ENCODE measurements around the gene ENTPD6. TPM values are rescaled to one million over a fixed set of nuclear protein-coding genes. Genes with fewer than 3 reads are reported as not detected.

ENTPD6 gene
- total RNA-seq, 8 experiments from 2014 or later = 37.7 to 58.2 (median 53.1) TPM

DNA sequence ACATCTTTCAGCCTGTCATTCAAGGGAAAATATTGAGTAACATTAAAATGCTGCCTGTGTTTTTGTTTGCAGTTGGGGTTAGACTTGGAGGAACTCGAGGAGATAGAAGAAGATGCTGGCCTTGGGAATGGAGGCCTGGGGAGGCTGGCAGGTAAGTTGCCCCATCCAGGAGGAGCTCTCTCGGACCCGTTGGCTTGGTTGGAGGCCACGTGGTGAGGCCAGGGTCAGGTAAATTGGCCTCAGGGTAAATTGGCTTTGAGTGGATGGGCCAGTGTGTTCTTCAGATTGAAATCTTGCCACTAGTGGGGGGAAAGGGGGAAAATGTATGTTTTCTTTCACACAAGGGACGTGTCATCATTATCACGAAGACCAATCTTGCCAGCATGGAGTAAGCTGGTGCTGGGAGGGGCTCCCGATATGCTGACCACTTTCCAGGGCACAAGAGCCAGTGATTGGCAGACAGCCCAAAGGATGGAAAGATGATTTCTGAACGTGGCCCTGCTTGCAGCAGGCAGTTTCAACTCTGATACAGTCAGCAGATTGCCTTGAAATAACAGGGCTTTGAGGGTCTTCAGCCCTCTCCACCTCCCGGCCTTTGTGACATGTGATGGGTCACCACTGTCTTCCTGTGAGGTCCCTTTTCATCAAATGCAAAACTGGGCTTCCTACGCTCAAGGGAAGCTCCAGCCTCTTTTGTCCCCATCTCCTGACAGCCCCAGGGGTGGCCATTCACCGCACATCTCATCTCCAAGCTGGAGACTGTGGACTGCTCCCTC, 73.7 kb downstream of the ENTPD6 start:
- no peak overlapping the region for H3K27ac ChIP-seq
- 39 to 100% (median 86%) methylated on average over 1 to 7 of the region's 11 CpGs; no CpG with 5 or more reads in 2 of the 10 experiments for WGBS, 10 experiments
- in situ Hi-C loops (cut with MboI; ENCODE audit: low pct_unique_long_range_greater_than_20kb in 2 of 9, low sequenced_read_pairs in 9 of 9, unreplicated experiment in 9 of 9) = loop anchor here in 1 of 9 experiments (25.0 kb wide), 1 partner anchor 168 kb away; no protein-coding TSS in a partner anchor
- no peak overlapping the region for H3K4me3 ChIP-seq
- no peak for ATAC-seq (replicated peaks in 6 of 8)
- H3K4me1 ChIP-seq (replicated peaks in 1 of 2) = no peaks in the 10 kb centered on the region

DNA sequence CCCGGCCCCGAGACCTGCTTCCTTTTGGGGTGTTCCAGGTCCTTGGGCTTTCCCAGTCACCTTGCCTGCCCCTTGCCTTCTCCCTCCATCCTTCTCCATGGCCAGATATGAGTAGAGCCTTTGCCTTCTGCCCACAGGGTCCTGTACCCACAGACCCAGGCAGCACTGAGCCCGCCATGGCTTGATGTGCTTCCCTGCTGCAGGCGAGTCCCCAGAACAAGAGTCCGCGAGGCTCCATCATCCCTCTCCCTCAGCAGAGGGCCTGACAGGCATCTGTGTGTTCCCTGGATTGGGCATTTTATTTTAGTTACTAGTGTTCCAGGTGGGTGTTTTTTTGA, 74.3 kb downstream of the ENTPD6 start:
- no peak overlapping the region for H3K27ac ChIP-seq
- H3K4me3 ChIP-seq = no peak overlapping the region
- in situ Hi-C loops (cut with MboI; ENCODE audit: low pct_unique_long_range_greater_than_20kb in 2 of 9, low sequenced_read_pairs in 9 of 9, unreplicated experiment in 9 of 9) = loop anchor here in 1 of 9 experiments (25.0 kb wide), 1 partner anchor 167 kb away; no protein-coding TSS in a partner anchor
- 75 to 100% (median 95%) methylated on average over 1 to 4 of the region's 6 CpGs; no CpG with 5 or more reads in 2 of the 10 experiments for WGBS, 10 experiments
- H3K4me1 ChIP-seq (replicated peaks in 1 of 2) = no peaks in the 10 kb centered on the region
- ATAC-seq (replicated peaks in 6 of 8) = no peak

DNA sequence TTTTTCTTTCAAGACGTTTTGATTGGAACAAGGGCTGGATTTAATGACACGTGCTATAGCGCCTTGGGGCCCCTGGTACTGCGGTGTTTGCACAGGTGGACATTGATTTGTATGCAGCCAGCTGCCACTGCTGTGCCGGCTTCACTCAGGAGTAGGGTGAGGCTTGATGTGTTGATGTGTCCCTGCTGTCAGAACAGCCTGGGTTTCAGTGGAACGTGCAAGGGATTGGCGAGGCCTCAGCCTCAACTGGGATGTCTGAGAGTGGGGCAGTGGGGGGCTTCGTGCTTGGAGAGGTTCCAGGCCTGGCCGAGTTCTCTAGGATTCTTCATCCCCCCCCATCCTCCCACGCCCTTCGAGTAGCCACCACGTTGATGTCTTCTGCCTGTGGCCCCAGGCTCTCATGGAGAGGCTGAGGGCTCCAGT, 75.3 kb downstream of the ENTPD6 start:
- Histone ChIP-seq H3K4me3 (no peak overlapping the region), H3K4me1 (replicated peaks in 1 of 2) (no peaks in the 10 kb centered on the region), H3K27ac (no peak overlapping the region)
- peak in 1 of 8 experiments; percentile 41 for ATAC-seq (replicated peaks in 6 of 8)
- in situ Hi-C loops (cut with MboI; ENCODE audit: low pct_unique_long_range_greater_than_20kb in 2 of 9, low sequenced_read_pairs in 9 of 9, unreplicated experiment in 9 of 9) = loop anchor here in 1 of 9 experiments (25.0 kb wide), 1 partner anchor 166 kb away; no protein-coding TSS in a partner anchor
- 71 to 100% (median 93%) methylated on average over 1 to 11 of the region's 12 CpGs; no CpG with 5 or more reads in 3 of the 10 experiments for WGBS, 10 experiments

DNA sequence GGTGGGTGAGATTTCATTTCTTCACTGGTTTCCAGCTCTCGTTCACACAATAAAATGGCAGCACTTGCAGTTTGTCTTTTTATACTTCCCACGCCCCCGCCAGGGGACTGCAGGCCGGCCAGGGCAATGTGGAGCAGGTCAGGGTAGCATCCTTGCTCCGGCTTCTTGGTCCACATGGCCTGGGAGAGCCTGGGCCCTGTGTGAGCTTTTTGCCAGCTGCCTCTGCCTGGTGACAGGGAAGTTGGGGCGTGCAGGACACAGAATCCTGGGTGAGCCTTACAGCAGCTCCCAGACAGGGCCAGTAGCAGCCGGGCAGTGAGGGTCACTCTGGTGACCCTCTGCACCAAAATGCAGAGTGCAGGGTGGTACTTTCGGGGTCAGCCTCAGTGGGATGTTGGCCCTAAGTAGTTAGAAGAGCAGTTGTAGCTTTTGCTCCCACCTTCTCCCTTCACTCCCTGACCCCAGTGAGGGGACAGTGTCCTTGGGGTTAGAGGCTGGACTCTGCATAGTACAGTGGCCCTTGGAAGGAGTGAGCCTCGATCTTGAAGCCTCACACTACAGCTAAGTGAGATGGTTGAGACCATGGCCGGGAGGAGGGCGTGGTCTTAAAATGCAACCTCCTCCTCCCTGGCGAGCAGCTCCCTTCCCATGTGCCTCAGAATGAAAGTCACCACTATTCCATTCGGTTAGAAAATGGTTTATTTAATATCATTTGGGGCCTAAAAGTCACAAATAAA, 76.1 kb downstream of the ENTPD6 start:
- Histone ChIP-seq H3K4me3 (no peak overlapping the region), H3K27ac (no peak overlapping the region), H3K4me1 (replicated peaks in 1 of 2) (no peaks in the 10 kb centered on the region)
- WGBS, 10 experiments = 25 to 100% (median 88%) methylated on average over 1 to 8 of the region's 13 CpGs; no CpG with 5 or more reads in 1 of the 10 experiments
- ATAC-seq (replicated peaks in 6 of 8) = peak in 2 of 8 experiments; percentile 26 to 38
- in situ Hi-C loops (cut with MboI; ENCODE audit: low pct_unique_long_range_greater_than_20kb in 2 of 9, low sequenced_read_pairs in 9 of 9, unreplicated experiment in 9 of 9) = loop anchor here in 1 of 9 experiments (25.0 kb wide), 1 partner anchor 166 kb away; no protein-coding TSS in a partner anchor

DNA sequence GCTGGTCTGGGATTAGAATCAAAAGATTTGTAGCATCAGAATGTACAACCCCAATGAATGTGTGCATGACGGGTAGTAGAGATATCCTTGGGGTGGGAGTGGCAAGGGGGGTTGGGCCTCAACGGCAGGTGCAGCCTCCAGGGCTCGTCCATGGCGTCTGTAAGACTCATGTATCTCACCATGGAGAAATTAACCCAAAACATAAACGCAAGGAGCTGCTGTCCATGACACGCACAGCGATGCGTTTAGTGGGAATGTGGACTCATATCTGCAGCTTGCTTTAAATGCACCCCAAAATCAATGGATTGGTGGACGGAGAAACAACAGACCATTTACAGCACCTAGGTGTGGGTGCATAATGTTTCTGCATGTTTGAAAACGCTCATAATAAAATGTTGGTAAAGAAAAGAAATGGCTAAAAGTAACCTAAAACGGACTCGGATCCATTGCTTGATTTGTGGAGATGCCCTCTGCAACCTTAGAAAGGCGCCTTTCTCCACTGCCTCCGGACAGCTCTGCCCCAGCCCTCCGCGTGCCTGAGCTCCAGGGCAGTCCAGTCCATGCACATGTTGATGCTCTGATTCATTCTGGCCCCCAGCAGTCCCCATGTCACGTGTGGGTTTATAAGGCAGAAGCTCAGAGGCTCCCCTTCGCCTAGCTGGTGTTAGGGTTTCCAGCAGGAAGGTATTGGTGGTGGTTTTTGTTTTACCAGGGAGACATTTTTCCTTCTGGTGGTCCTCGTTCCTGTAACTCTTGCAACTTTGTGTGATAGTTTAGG, 76.9 kb downstream of the ENTPD6 start:
- ATAC-seq (replicated peaks in 6 of 8) = peak in 1 of 8 experiments; percentile 72
- no peaks in the 10 kb centered on the region for H3K4me1 ChIP-seq (replicated peaks in 1 of 2)
- in situ Hi-C loops (cut with MboI; ENCODE audit: low pct_unique_long_range_greater_than_20kb in 2 of 9, low sequenced_read_pairs in 9 of 9, unreplicated experiment in 9 of 9) = loop anchor here in 1 of 9 experiments (25.0 kb wide), 1 partner anchor 165 kb away; no protein-coding TSS in a partner anchor
- whole genome bisulfite sequencing, 10 experiments = 70 to 91% (median 85%) methylated on average over 2 to 19 of the region's 19 CpGs; no CpG with 5 or more reads in 4 of the 10 experiments
- no peak overlapping the region for H3K27ac ChIP-seq
- no peak overlapping the region for H3K4me3 ChIP-seq

DNA sequence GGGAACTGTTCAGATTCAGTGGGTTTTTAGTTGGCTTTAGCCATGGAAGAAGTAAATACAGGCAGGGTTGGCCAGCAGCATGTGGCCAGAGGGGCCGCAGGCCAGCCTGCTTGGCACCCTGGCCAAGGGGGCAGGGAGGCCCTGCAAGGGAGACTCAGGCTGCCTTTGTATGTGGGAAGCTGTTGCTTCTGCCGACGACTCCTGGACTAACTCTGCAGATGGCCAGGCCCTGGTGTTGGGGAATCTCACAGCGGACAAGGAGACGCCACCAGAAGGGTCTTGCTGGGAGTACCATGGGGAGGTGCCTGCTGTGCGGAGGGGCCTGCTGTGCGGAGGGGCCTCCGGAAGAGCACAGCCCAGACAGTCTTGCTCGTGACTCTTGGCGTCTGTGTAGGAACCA, 77.5 kb downstream of the ENTPD6 start:
- H3K4me1 ChIP-seq (replicated peaks in 1 of 2) = no peaks in the 10 kb centered on the region
- ATAC-seq (replicated peaks in 6 of 8) = peak in 1 of 8 experiments; percentile 18
- no peak overlapping the region for H3K27ac ChIP-seq
- H3K4me3 ChIP-seq = no peak overlapping the region
- in situ Hi-C loops (cut with MboI; ENCODE audit: low pct_unique_long_range_greater_than_20kb in 2 of 9, low sequenced_read_pairs in 9 of 9, unreplicated experiment in 9 of 9) = loop anchor here in 1 of 9 experiments (25.0 kb wide), 1 partner anchor 164 kb away; no protein-coding TSS in a partner anchor
- WGBS, 10 experiments = 29 to 100% (median 88%) methylated on average over 1 to 7 of the region's 10 CpGs; no CpG with 5 or more reads in 5 of the 10 experiments

DNA sequence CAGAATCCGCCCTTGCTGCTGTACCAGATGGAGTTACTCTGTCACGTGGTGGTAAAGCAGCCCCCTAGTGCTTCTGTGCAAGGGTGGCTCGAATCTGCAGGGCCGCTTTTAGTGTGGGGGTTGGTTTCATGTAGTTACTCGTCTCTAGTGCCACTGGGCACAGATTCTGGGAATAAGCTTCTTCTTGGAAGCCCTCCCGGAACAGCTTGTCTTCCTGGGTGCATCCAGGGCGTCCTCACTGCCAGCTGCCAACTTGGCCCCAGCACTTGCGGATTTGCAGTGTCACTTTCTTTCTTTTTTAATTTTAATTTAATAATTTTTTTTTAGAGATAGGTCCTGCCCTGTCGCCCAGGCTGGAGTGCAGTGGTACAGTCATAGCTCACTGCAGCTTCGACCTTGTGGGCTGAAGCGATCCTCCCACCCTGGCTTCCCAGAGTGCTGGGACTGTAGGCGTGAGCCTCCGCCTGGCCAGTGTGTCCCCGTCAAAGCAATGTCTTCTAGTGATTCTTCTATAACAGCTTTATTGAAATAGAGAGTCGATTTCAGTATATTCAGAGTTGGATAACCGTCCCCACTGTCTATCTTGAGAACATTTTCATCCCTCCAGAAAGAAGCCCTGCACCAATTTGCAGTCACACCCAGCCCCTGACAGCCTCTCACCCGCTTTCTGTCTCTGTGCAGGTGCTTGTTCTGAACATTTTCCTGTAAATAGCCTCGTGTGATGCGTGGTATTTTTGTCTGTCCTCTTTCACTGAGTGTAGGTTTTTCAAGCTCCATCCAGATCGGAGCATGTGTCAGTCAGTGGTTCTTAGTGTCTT, 78.2 kb downstream of the ENTPD6 start:
- WGBS, 10 experiments = 59 to 100% (median 91%) methylated on average over 2 to 13 of the region's 20 CpGs
- in situ Hi-C loops (cut with MboI; ENCODE audit: low pct_unique_long_range_greater_than_20kb in 2 of 9, low sequenced_read_pairs in 9 of 9, unreplicated experiment in 9 of 9) = loop anchor here in 1 of 9 experiments (25.0 kb wide), 1 partner anchor 164 kb away; no protein-coding TSS in a partner anchor
- no peak for ATAC-seq (replicated peaks in 6 of 8)
- Histone ChIP-seq H3K4me1 (replicated peaks in 1 of 2) (no peaks in the 10 kb centered on the region), H3K27ac (no peak overlapping the region), H3K4me3 (no peak overlapping the region)

DNA sequence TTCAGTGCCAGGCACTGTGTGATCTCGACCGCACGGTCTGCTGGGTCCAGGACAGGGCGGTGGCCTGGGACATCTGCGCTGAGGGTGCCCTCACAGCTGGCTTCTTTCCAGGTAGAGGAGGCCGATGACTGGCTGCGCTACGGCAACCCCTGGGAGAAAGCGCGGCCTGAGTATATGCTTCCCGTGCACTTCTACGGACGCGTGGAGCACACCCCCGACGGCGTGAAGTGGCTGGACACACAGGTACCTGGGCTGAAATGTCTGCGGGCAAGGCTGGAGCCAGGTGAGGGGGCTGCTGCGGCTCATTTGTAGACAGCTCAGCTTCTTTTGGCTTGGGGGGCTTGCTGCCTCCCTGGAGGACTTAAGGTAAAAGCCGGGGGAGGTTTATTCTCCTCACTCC, 79.0 kb downstream of the ENTPD6 start:
- no peaks in the 10 kb centered on the region for H3K4me1 ChIP-seq (replicated peaks in 1 of 2)
- 73 to 100% (median 100%) methylated on average over 1 to 5 of the region's 20 CpGs; no CpG with 5 or more reads in 5 of the 10 experiments for WGBS, 10 experiments
- H3K27ac ChIP-seq = no peak overlapping the region
- in situ Hi-C loops (cut with MboI; ENCODE audit: low pct_unique_long_range_greater_than_20kb in 2 of 9, low sequenced_read_pairs in 9 of 9, unreplicated experiment in 9 of 9) = loop anchor here in 1 of 9 experiments (25.0 kb wide), 1 partner anchor 163 kb away; no protein-coding TSS in a partner anchor
- H3K4me3 ChIP-seq = no peak overlapping the region
- ATAC-seq (replicated peaks in 6 of 8) = no peak

DNA sequence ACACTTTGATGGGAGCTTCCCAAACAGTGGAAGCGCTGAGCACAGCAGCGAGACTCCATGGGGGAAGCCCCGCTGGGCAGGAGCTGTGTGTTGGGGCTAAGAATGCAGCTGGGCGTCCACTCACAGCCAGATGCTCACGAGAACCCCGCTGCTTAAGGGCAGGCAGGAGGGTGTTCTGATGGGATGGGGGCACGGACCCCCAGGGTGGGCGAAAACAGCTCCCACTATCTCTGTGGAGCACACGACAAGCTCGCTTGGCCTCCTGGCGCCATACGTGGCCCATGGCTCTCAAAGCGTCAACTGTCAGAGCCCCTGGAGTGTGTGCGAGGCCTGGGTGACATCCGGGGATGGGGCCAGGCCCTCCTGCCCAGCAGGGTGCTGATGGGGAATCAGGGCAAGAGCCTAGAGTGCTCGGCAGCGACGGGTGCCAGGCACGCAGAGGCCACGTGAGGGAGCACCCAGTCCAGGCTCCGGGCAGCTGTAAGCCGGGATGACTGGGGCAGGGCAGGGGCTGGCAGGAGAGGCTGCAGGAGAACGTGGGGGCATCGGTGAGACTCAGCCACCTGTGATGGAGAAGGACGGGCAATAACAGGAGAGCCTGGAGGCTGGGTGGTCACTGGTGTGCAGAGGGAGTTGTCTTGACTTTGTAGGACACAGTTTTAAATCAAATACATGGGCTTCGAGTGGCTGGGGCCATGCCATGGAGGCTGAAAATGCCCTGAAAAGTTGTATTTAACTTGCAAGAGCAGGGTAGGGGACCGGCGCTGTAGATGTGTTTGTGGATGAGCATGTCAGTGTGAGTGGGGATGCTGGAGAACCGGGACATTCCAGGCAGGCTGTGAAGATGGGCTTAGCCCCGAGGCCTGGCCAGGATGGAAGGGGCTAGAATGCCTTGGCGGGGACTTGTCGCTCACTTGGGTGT, 79.6 kb downstream of the ENTPD6 start:
- no peak overlapping the region for H3K27ac ChIP-seq
- WGBS, 10 experiments = 77 to 100% (median 90%) methylated on average over 2 to 6 of the region's 32 CpGs; no CpG with 5 or more reads in 4 of the 10 experiments
- ATAC-seq (replicated peaks in 6 of 8) = no peak
- no peak overlapping the region for H3K4me3 ChIP-seq
- no peaks in the 10 kb centered on the region for H3K4me1 ChIP-seq (replicated peaks in 1 of 2)
- in situ Hi-C loops (cut with MboI; ENCODE audit: low pct_unique_long_range_greater_than_20kb in 2 of 9, low sequenced_read_pairs in 9 of 9, unreplicated experiment in 9 of 9) = loop anchor here in 2 of 9 experiments (25.0 kb wide), 2 partner anchors 112 to 162 kb away; partner anchors contain the start of gene ABHD12 (in 1 of the 2)

DNA sequence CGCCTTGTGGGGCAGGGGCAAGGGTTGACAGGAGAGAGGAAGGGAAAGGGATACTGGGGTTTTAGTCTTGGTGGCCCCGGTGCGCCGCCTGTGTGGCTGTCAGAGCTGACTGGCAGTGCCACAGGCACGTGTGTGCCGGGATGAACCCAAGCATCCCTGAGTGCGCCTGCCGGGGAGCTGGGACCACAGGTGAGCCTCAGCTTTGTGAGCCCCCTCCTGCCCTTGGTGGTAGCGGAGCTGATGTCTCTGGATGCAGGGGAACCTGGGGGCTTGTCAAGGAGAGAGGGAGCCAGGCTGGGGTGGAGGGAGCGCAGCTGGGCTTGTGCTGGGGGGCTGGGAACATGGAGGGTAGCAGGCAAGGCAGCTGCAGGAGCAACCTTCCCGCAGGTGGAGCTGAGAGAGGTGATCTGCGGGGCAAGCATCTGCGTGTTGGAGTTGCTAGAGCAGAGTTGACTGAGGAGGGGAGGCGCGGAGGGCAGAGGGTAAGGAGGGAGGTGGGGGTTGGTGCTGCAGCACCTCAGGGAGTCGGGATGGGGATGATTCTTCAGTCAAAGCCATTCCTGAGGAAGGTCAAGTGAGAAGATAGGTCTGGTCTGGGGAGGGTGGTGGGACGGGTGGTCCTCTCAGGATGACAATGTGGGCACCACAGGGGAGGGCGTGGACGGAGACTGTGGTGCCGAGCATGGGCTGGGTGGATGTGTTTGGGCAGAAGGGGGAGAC, 80.5 kb downstream of the ENTPD6 start:
- in situ Hi-C loops (cut with MboI; ENCODE audit: low pct_unique_long_range_greater_than_20kb in 2 of 9, low sequenced_read_pairs in 9 of 9, unreplicated experiment in 9 of 9) = loop anchor here in 1 of 9 experiments (25.0 kb wide), 1 partner anchor 111 kb away; the partner anchor contains the start of gene ABHD12

More for the DNA sequence above, 80.5 kb downstream of the ENTPD6 start:
- Histone ChIP-seq H3K4me3 (no peak overlapping the region), H3K27ac (no peak overlapping the region), H3K4me1 (replicated peaks in 1 of 2) (no peaks in the 10 kb centered on the region)
- 100% methylated on average over 1 to 2 of the region's 20 CpGs; no CpG with 5 or more reads in 7 of the 10 experiments for WGBS, 10 experiments
- no peak for ATAC-seq (replicated peaks in 6 of 8)

Measured in motor neuron (in vitro differentiated cells).